H1 (cell line): ENCODE measurements around the gene ZFP1. TPM values are rescaled to one million over a fixed set of nuclear protein-coding genes. Genes with fewer than 3 reads are reported as not detected.

Source experiments
- SRF ChIP-seq: IDR thresholded peaks from 2 replicates; pipeline ENCODE4 v1.6.1; 2011; ENCODE audit warnings: mild to moderate bottlenecking, low read depth, low read length, moderate library complexity
- TEAD4 ChIP-seq: IDR thresholded peaks from 2 replicates; pipeline ENCODE4 v1.6.1; 2012; ENCODE audit warnings: low read depth, low read length, inconsistent platforms, mixed read lengths
- polyA plus RNA-seq, 7 experiments: library from polyadenylated mRNA; depleted of rRNA in 3 of 7; stranded (reverse) in 5 of 7; unstranded in 2 of 7; fragments of >200 nt in 5 of 7; fragments of 200-250 nt in 2 of 7; gene quantifications; 1 replicate in 5 of 7; 2 replicates in 1 of 7; 4 replicates in 1 of 7; pipeline versions ENCODE4 v1.2.1 to v1.2.3, GENCODE V29; 2011 to 2013; ENCODE audit warnings: missing spikeins in 2 of 7, mixed read lengths in 2 of 7
- total RNA-seq: library from RNA; stranded (reverse); fragmentation: NEBNext Ultra II Directional; extraction: Animal tissue kit (Norgen Biotek cat#: 25700); gene quantifications from 2 replicates; pipeline ENCODE4 v1.2.1, GENCODE V29; 2021

Gene ZFP1
- total and polyA plus RNA-seq, 2 of the 8 experiments (the other 6 are each of a cell fraction or from before 2014, with no cell fraction given): 4.0 to 11.2 TPM

DNA sequence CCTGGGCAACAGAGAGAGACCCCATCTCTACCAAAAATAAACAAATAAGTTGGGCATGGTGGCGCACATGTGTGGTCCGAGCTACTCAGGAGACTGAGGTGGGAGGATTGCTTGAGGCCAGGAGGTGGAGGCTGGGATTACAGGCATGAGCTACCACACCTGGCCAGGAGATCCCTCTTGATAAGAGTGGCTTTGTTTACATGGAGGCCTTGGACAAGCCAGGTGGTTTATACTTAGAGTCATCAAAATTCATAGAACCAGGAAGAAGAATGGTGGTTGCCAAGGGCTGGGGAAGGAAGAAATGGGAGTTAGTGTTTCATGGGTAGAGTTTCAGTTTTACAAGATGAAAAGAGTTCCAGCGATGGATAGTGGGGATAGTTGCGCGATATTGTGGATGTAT is 8.8 kb upstream of the ZFP1 start (continued):
- no peak for TF ChIP-seq SRF
- no peak for TF ChIP-seq TEAD4
